ENCODE measurements around the gene PLXNA4. TPM values are rescaled to one million over a fixed set of nuclear protein-coding genes. Genes with fewer than 3 reads are reported as not detected.

The PLXNA4 gene
- total and polyA plus RNA-seq, 2 experiments from 2014 or later = 0.08 to 0.80 TPM

GRCh38 chr7:132588596-132588995, 12.3 kb upstream of the PLXNA4 start:
- DNase-seq (ENCODE audit: low spot score) (no peak), ATAC-seq (no peak)
- H3K9me3 Mint-ChIP-seq = no peaks in the 10 kb centered on the region
- H3K27me3 ChIP-seq (ENCODE audit: insufficient read depth) = no peaks in the 10 kb centered on the region
- H2AFZ ChIP-seq = no peak overlapping the region
- no peak overlapping the region for H3K4me3 Mint-ChIP-seq
- peaks cover 4% of the 10 kb centered on the region for H3K27me3 Mint-ChIP-seq (ENCODE audit: insufficient read depth, low read depth, poor library complexity)
- no peak overlapping the region for H3K4me3 ChIP-seq
- no peak overlapping the region for H3K27ac Mint-ChIP-seq
- no peak overlapping the region for H3K27ac ChIP-seq (ENCODE audit: low read depth)
- H3K36me3 ChIP-seq (ENCODE audit: insufficient read depth) = no peaks in the 10 kb centered on the region
- peaks cover 8% of the 10 kb centered on the region; the same call in 1 of the 2 replicates for H3K9me2 ChIP-seq (ENCODE audit: insufficient read depth)
- H3K79me2 ChIP-seq (replicated peaks; ENCODE audit: insufficient read depth) = no peaks in the 10 kb centered on the region
- H3K4me2 ChIP-seq = no peak overlapping the region
- TF ChIP-seq STAT1 (IDR thresholded peaks at IDR 0.05; ENCODE audit: unreplicated experiment) (no peak), EZH2phosphoT487 (IDR thresholded peaks at IDR 0.05; ENCODE audit: unreplicated experiment) (no peak), CTCF (conservative IDR thresholded peaks at IDR 0.05; ENCODE audit: low read depth in 2 of 2) (no peak), JUNB (IDR thresholded peaks at IDR 0.05; ENCODE audit: unreplicated experiment) (no peak), NANOG (IDR thresholded peaks at IDR 0.05; ENCODE audit: borderline replicate concordance) (no peak), EZH2 (IDR thresholded peaks at IDR 0.05; ENCODE audit: low read depth, unreplicated experiment) (no peak), CREB1 (CRISPR knock-in tag; IDR thresholded peaks at IDR 0.05; ENCODE audit: low read depth) (no peak), ZNF114 (CRISPR knock-in tag; IDR thresholded peaks at IDR 0.05) (no peak), POLR2AphosphoS5 (IDR thresholded peaks at IDR 0.05; ENCODE audit: low read depth) (no peak), REST (IDR thresholded peaks at IDR 0.05; ENCODE audit: unreplicated experiment) (no peak), ZNF331 (CRISPR knock-in tag; IDR thresholded peaks at IDR 0.05; ENCODE audit: low read depth) (no peak)
- TF ChIP-seq, protein P1, sequence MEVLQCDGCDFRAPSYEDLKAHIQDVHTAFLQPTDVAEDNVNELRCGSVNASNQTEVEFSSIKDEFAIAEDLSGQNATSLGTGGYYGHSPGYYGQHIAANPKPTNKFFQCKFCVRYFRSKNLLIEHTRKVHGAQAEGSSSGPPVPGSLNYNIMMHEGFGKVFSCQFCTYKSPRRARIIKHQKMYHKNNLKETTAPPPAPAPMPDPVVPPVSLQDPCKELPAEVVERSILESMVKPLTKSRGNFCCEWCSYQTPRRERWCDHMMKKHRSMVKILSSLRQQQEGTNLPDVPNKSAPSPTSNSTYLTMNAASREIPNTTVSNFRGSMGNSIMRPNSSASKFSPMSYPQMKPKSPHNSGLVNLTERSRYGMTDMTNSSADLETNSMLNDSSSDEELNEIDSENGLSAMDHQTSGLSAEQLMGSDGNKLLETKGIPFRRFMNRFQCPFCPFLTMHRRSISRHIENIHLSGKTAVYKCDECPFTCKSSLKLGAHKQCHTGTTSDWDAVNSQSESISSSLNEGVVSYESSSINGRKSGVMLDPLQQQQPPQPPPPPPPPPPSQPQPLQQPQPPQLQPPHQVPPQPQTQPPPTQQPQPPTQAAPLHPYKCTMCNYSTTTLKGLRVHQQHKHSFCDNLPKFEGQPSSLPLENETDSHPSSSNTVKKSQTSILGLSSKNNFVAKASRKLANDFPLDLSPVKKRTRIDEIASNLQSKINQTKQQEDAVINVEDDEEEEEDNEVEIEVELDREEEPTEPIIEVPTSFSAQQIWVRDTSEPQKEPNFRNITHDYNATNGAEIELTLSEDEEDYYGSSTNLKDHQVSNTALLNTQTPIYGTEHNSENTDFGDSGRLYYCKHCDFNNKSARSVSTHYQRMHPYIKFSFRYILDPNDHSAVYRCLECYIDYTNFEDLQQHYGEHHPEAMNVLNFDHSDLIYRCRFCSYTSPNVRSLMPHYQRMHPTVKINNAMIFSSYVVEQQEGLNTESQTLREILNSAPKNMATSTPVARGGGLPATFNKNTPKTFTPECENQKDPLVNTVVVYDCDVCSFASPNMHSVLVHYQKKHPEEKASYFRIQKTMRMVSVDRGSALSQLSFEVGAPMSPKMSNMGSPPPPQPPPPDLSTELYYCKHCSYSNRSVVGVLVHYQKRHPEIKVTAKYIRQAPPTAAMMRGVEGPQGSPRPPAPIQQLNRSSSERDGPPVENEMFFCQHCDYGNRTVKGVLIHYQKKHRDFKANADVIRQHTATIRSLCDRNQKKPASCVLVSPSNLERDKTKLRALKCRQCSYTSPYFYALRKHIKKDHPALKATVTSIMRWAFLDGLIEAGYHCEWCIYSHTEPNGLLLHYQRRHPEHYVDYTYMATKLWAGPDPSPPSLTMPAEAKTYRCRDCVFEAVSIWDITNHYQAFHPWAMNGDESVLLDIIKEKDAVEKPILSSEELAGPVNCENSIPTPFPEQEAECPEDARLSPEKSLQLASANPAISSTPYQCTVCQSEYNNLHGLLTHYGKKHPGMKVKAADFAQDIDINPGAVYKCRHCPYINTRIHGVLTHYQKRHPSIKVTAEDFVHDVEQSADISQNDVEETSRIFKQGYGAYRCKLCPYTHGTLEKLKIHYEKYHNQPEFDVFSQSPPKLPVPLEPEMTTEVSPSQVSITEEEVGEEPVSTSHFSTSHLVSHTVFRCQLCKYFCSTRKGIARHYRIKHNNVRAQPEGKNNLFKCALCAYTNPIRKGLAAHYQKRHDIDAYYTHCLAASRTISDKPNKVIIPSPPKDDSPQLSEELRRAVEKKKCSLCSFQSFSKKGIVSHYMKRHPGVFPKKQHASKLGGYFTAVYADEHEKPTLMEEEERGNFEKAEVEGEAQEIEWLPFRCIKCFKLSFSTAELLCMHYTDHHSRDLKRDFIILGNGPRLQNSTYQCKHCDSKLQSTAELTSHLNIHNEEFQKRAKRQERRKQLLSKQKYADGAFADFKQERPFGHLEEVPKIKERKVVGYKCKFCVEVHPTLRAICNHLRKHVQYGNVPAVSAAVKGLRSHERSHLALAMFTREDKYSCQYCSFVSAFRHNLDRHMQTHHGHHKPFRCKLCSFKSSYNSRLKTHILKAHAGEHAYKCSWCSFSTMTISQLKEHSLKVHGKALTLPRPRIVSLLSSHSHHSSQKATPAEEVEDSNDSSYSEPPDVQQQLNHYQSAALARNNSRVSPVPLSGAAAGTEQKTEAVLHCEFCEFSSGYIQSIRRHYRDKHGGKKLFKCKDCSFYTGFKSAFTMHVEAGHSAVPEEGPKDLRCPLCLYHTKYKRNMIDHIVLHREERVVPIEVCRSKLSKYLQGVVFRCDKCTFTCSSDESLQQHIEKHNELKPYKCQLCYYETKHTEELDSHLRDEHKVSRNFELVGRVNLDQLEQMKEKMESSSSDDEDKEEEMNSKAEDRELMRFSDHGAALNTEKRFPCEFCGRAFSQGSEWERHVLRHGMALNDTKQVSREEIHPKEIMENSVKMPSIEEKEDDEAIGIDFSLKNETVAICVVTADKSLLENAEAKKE (CRISPR knock-in tag; IDR thresholded peaks at IDR 0.05) = no peak
- TF ChIP-seq, protein P2, sequence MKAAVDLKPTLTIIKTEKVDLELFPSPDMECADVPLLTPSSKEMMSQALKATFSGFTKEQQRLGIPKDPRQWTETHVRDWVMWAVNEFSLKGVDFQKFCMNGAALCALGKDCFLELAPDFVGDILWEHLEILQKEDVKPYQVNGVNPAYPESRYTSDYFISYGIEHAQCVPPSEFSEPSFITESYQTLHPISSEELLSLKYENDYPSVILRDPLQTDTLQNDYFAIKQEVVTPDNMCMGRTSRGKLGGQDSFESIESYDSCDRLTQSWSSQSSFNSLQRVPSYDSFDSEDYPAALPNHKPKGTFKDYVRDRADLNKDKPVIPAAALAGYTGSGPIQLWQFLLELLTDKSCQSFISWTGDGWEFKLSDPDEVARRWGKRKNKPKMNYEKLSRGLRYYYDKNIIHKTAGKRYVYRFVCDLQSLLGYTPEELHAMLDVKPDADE (IDR thresholded peaks at IDR 0.05) = no peak
- H3K4me1 ChIP-seq (ENCODE audit: insufficient read depth) = no peaks in the 10 kb centered on the region
- no peaks in the 10 kb centered on the region for H3F3A ChIP-seq (replicated peaks; ENCODE audit: low read depth)
- no peaks in the 10 kb centered on the region for H3K36me3 Mint-ChIP-seq (ENCODE audit: low read depth)
- H3K4me1 Mint-ChIP-seq = peaks cover 11% of the 10 kb centered on the region; the same call in 2 of the 3 replicates
- H4K20me1 ChIP-seq (replicated peaks; ENCODE audit: insufficient read depth) = no peaks in the 10 kb centered on the region

Measured in GM23338 (cell line).